T-helper 1 cell treated with Interleukin-12 subunit alpha and Interleukin-12 subunit beta and Interleukin-4 antibody, amounts not matched to agents 30 μg/mL and 1 μg/mL, for 36 hours (primary cell): ENCODE data around the gene SLC16A5.
"Not testable (repeated sequence)": the region's sequence is repeated elsewhere in the genome, so short reads cannot be mapped to it uniquely, and the experiment has no call there.

Experiments used
- H3K27ac Mint-ChIP-seq: one replicate; pipeline ENCODE4 v1.8.0; 2021; ENCODE audit warnings: mild to moderate bottlenecking, mixed read lengths
- H3K27me3 Mint-ChIP-seq: one replicate; pipeline ENCODE4 v1.8.0; 2021; ENCODE audit warnings: low read depth, mixed read lengths
- H3K36me3 Mint-ChIP-seq: one replicate; pipeline ENCODE4 v1.8.0; 2021; ENCODE audit warnings: low read depth, mixed read lengths
- H3K4me1 Mint-ChIP-seq: one replicate; pipeline ENCODE4 v1.8.0; 2021; ENCODE audit warnings: low read depth, mixed read lengths
- H3K4me3 Mint-ChIP-seq: one replicate; pipeline ENCODE4 v1.8.0; 2021; ENCODE audit warnings: mild to moderate bottlenecking, moderate library complexity, mixed read lengths
- H3K9me3 Mint-ChIP-seq: one replicate; pipeline ENCODE4 v1.8.0; 2021; ENCODE audit warnings: mixed read lengths

Gene SLC16A5

DNA sequence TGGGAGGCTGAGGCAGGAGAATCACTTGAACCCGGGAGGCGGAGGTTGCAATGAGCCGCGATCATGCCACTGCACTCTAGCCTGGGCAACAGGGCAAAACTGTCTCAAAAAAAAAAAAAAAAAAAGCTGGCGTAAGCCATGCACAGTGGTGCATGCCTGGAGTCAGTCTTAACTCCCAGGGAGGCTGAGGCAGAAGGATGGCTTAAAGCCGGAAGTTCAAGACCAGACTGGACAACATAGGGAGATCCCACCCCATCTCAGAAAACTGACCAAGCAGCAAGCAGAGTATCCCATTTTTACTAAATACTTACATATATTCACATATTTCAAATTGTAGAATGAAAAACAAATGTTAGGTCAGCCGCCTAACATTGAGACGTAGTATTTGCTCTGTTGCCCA is 39.2 kb downstream of the SLC16A5 start:
- Mint-ChIP-seq H3K4me3 (no peak overlapping the region), H3K27ac (no peak overlapping the region), H3K9me3 (no peaks in the 10 kb centered on the region), H3K36me3 (peaks cover 25% of the 10 kb centered on the region), H3K27me3 (no peaks in the 10 kb centered on the region), H3K4me1 (peaks cover 33% of the 10 kb centered on the region)

DNA sequence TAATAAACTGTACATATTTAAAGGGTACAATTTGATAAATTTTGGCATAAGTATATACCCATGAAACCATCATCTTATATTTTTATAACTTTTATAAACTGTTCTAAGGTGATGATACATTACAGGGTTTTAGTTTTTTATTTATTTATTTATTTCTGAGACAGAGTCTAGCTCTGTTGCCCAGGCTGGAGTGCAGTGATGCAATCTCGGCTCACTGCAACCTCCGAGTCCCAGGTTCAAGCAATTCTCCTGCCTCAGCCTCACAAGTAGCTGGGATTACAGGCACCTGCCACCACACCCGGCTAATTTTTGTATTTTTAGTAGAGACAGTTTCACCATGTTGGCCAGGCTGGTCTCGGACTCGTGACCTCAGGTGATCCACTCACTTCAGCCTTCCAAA is 40.2 kb downstream of the SLC16A5 start:
- not testable (repeated sequence) for H3K27me3 Mint-ChIP-seq, H3K9me3 Mint-ChIP-seq, H3K4me3 Mint-ChIP-seq, H3K27ac Mint-ChIP-seq
- H3K36me3 Mint-ChIP-seq = peaks cover 25% of the 10 kb centered on the region
- peaks cover 38% of the 10 kb centered on the region for H3K4me1 Mint-ChIP-seq

DNA sequence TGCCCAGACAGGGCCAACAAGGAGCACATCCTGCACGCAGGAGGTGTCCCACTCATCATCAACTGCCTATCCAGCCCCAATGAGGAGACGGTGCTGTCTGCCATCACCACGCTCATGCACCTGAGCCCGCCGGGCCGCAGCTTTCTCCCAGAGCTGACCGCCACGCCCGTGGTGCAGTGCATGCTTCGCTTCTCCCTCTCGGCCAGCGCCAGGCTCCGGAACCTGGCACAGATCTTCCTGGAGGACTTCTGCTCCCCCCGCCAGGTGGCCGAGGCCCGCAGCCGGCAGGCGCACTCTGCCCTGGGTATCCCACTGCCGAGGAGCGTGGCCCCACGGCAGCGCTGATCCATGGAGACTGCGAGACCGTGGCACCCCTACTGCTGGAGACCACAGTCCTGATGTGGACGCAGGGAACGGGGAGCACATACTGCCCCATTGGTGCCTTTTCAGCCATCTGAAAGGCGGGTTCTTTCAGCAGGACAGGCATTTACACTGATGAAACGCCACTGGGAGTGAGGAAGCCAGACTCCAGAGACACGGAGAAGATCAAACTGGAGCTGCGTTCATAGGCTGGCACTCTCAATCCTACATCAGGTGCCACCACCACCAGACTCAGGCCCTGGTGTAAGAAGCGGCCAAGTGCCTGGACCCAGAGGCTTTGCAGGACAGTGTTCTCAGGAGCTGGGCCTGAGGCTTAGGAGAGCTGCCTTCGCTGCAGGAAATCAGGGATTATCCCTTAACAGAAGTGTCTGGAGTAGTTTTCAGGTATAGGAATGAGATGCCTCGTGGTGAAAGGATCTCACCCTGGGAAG is 41.1 kb downstream of the SLC16A5 start:
- H3K4me1 Mint-ChIP-seq = peaks cover 37% of the 10 kb centered on the region
- H3K4me3 Mint-ChIP-seq = no peak overlapping the region
- H3K27ac Mint-ChIP-seq = peak overlapping the region; percentile 18
- peaks cover 24% of the 10 kb centered on the region for H3K36me3 Mint-ChIP-seq
- no peaks in the 10 kb centered on the region for H3K27me3 Mint-ChIP-seq
- no peaks in the 10 kb centered on the region for H3K9me3 Mint-ChIP-seq

DNA sequence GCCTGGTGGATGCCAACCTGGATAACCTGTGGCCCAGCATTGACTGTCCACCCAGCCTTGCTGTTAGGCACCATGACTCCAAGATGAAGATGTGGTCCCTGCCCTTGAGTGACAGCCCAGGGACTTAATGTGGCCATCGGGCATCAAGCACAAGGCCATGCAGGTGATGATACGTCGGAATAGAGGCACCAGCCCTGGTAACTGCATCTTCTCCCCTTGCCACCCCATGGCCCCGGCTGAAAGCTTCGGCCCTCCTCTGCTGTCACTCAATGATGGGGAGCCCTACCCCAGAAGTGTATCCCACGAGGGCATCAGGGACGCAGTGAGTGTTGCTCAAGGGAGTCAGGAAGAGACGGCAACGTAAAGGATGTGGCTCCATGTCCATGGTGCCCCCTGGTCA is 41.8 kb downstream of the SLC16A5 start:
- Mint-ChIP-seq H3K4me1 (peaks cover 30% of the 10 kb centered on the region), H3K36me3 (peaks cover 18% of the 10 kb centered on the region), H3K4me3 (peak overlapping the region; percentile 62), H3K27ac (no peak overlapping the region), H3K27me3 (no peaks in the 10 kb centered on the region), H3K9me3 (no peaks in the 10 kb centered on the region)

DNA sequence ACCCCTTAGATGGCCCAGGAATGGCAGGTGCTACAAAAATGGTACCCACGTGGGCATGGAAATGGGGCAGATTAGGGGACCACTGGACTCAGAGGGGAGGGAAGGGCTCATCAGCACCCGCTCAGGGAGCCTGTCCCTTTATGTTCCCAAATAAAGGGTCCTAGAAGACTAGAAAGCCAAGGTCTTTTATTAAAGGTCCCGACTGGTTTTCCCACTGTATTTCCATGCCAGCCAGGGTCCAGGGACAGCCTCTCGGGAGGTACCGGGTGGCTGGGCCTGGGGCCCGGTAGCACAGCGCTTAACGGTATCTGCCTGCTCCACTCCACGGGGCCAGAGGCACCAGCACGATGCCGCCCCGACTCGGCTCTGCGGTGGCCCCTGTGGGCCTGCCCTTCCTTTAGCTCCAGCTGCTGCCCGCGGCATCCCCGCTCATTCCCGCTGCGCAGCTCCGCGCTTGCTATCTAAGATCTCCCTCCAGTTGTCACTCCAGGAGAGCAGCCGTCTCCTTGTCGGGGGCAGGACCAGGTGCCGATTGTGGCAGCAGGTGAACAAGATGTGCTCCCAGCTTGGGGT is 42.4 kb downstream of the SLC16A5 start:
- Mint-ChIP-seq H3K9me3 (no peaks in the 10 kb centered on the region), H3K27me3 (no peaks in the 10 kb centered on the region), H3K4me1 (peaks cover 24% of the 10 kb centered on the region), H3K4me3 (peak overlapping the region; percentile 90), H3K27ac (peak overlapping the region; percentile 84), H3K36me3 (peaks cover 12% of the 10 kb centered on the region)

DNA sequence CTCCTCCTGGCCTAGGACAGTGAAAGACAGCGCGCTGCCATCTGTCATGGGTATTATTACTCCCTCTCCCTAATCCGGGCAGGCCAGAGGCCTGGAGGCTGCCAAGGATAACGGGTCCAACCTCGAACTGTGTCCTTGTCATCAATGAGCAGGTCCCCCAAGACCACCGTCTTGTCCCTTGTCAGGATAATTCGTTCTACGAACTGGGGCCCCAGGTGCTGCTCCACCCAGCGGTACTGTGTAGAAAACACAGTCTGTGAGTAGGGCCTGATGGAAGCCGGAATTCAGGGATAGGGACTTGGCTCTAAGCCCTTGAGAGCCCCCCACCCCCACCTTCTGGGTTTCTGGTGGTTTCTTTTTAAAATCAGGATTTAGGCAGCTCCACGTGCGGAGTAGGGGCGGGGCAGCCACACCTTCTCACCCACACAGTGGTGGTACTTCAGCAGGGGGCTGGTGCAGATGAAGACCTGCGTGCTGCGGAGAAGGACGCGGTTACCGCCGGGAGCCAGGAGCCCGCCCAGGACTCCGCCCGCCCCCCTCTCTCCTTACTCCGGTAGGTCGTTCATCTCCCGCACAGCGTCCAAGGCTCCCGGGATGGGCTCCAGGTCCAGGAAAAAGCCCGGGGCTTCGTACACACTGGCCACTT is 43.0 kb downstream of the SLC16A5 start:
- peaks cover 21% of the 10 kb centered on the region for H3K4me1 Mint-ChIP-seq
- H3K36me3 Mint-ChIP-seq = peaks cover 12% of the 10 kb centered on the region
- H3K4me3 Mint-ChIP-seq = peak overlapping the region; percentile 90
- H3K27me3 Mint-ChIP-seq = no peaks in the 10 kb centered on the region
- H3K27ac Mint-ChIP-seq = peak overlapping the region; percentile 84
- no peaks in the 10 kb centered on the region for H3K9me3 Mint-ChIP-seq

DNA sequence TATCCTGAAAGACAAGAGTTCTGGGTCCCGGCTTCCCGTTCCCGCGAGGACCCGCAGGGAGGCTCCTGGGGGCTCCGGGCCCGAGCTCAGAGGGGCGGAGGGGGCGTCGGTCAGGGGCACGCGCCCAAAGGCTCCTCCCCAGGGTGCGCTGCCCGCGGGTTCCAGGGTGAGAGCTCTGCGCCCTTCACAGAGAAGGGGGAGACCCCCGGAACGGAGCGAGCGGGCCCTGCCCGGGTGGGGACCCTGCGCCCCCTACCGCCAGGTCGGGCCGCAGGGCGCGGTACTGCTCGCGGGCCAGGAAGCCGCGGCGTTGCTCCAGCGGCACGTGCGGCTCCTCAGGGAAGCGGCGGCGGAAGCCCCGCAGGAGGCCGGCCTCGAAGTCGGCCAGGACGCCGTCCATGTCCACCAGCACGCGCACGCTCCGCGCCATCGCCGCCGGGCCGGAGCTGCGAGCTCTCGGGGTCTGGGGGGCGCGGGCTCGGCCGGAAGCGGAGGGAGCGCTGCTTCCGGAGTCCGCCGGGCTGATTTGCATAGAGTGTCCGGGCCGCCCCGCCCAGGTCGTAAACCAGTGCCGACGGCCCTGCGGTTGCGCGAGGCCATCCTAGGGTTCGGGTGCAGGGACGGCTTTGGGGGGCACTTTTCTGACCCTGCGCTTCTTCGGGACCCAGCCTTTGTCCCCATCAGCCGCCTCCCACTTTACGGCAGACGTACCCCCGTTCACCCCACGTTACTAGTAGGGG is 43.7 kb downstream of the SLC16A5 start, which contains the start of gene NT5C:
Gene NT5C, minus strand, starts transcription at position 465 of the 740 bp plus-strand sequence. Its CDS starts 35 bp downstream, at position 430.
- no peaks in the 10 kb centered on the region for H3K27me3 Mint-ChIP-seq
- H3K4me3 Mint-ChIP-seq = peak within 1 kb of the TSS; percentile 90
- H3K9me3 Mint-ChIP-seq = no peaks in the 10 kb centered on the region
- H3K4me1 Mint-ChIP-seq = peaks cover 14% of the 10 kb centered on the region
- H3K27ac Mint-ChIP-seq = peak within 1 kb of the TSS; percentile 84
- H3K36me3 Mint-ChIP-seq = peaks cover 15% of the 10 kb centered on the region

DNA sequence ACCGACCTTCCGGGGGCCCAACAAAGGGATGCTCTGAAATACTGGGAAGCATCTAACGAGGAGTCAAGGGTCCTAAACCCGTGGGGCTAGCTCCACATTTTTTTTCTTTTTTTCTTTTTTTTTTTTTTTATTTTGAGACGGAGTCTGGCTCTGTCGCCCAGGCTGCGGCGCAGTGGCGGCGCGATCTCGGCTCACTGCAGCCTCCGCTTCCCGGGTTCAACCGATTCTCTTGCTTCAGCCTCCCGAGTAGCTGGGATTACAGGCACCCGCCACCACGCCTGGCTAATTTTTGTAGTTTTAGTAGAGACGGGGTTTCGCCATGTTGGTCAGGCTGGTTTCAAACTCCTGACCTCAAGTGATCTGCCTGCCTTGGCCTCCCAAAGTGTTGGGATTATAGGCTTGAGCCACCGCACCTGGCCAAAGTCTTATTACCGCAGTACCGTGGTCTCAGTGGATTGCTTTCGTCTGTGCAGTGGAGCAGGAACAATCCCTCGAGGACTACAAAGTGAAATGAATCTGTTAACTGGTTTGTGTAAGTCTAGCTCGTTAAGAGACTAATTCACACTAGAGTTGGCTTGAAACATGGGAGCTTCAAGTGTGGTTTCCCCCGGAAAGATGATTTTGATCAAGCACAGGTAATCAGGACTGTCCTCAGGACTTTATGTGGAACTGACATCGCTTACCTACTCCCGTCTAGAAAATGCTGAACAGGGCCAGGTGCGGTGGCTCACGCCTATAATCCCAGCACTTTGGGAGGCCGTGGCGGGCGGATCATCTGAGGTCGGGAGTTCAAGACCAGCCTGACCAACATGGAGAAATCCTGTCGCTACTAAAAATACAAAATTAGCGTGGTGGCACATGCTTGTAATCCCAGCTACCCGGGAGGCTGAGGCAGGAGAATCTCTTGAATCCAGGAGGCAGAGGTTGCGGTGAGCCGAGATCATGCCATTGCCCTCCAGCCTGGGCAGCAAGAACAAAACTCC is 44.6 kb downstream of the SLC16A5 start:
- not testable (repeated sequence) for H3K27me3 Mint-ChIP-seq, H3K9me3 Mint-ChIP-seq
- Mint-ChIP-seq H3K4me1 (peaks cover 14% of the 10 kb centered on the region), H3K36me3 (peaks cover 15% of the 10 kb centered on the region), H3K4me3 (peak overlapping the region; percentile 85), H3K27ac (peak overlapping the region; percentile 83)

DNA sequence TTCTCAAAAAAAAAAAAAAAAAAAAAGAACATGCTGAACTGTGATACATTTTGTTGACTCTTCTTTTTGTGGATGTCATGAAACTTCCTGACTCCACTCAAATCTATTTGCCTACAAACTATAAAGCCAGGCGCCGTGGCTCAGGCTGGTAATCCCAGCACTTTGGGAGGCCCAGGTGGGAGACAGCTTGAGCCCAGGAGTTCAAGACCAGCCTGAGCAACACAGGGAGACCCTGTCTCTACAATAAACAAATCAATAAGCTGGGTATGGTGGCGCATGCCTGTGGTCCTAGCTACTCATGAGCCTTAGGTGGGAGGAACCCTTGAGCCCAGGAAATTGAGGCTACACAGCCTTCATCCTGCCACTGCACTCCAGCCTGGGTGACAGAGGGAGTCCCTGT is 45.2 kb downstream of the SLC16A5 start:
- Mint-ChIP-seq H3K4me3 (peak overlapping the region; percentile 17), H3K4me1 (peaks cover 14% of the 10 kb centered on the region), H3K36me3 (peaks cover 15% of the 10 kb centered on the region), H3K27me3 (no peaks in the 10 kb centered on the region), H3K9me3 (no peaks in the 10 kb centered on the region), H3K27ac (peak overlapping the region; percentile 20)

DNA sequence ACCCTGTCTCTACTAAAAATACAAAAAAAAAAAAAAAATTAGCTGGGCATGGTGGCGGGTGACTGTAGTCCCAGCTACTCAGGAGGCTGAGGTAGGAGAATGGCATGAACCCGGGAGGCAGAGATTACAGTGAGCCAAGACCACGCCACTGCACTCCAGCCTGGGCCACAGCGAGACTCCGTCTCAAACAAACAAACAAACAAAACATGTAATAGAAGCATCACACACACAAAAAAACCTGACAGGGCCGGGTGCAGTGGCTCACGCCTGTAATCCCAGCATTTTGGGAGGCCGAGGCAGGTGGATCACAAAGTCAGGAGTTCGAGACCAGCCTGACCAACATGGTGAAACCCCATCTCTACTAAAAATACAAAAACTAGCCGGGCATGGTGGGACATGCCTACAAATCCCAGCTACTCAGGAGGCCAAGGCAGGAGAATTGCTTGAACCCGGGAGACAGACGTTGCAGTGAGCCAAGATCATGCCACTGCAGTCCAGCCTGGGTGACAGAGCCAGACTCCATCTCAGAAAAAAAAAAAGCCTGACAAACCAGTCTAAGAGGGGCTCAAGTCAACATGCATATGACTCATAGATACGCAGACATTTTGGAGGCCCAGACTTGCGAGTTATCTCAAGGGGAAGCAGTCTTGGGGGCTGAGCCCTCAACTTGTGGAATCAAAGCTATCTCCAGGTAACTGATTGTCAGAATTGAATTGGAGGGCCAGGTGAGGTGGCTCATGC is 46.0 kb downstream of the SLC16A5 start:
- not testable (repeated sequence) for H3K27ac Mint-ChIP-seq, H3K27me3 Mint-ChIP-seq, H3K4me3 Mint-ChIP-seq, H3K9me3 Mint-ChIP-seq
- H3K4me1 Mint-ChIP-seq = peaks cover 14% of the 10 kb centered on the region
- H3K36me3 Mint-ChIP-seq = peaks cover 14% of the 10 kb centered on the region

DNA sequence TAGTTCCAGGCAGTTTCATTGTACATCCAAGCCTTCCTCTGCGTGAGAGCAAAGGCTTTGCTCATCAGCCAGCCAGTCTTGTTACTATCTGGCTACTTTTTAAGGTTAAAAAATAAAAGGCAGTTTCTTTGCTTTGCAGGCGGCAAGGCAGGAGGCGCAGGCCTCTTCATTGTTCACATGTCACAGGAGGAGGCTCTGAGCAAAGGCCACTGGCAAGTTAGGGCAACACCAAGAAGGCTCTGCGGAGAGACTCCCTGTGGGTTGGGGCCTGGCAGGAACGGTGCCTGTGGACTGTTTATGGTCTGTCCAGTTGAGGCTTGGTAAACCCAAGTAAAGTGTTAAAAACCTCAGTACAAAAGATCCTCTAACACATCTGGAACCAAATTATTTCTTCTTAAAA is 47.7 kb downstream of the SLC16A5 start:
- Mint-ChIP-seq H3K36me3 (peaks cover 13% of the 10 kb centered on the region), H3K9me3 (no peaks in the 10 kb centered on the region), H3K4me3 (no peak overlapping the region), H3K4me1 (peaks cover 14% of the 10 kb centered on the region), H3K27ac (peak overlapping the region; percentile 41), H3K27me3 (no peaks in the 10 kb centered on the region)

DNA sequence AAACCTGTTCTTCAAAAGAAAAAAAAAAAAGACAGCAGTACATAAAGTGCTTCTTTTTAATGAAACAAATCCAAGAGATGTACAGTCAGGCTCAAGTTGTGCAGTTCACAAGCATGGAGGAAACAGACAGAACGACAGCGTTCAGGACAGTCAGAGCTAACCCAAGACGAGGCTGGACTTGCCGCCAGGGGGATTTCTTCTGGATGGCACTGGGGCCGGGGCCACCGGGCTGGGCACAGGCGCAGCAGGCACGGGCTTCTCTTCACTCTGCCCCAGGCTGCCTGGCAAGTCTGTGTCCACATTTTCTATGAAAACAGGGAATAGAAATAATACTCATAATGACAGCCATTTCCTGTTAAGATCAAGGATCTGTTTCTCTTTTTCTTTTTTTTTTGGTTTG is 48.2 kb downstream of the SLC16A5 start:
- Mint-ChIP-seq H3K36me3 (peaks cover 14% of the 10 kb centered on the region), H3K27me3 (no peaks in the 10 kb centered on the region), H3K4me3 (no peak overlapping the region), H3K27ac (peak overlapping the region; percentile 41), H3K9me3 (no peaks in the 10 kb centered on the region), H3K4me1 (peaks cover 16% of the 10 kb centered on the region)

DNA sequence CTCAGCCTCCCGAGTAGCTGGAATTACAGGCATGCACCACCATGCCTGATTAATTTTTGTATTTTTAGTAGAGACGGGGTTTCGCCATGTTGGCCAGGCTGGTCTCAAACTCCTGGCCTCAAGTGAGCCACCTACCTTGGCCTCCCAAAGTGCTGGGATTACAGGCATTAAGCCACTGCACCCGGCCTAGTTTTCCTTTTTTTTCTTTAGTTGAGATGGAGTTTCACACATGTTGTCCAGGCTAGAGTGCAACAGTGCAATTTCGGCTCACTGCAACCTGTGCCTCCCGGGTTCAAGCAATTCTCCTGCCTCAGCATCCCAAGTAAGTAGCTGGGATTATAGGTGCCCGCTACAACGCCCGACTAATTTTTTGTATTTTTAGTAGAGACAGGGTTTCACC is 50.0 kb downstream of the SLC16A5 start:
- Mint-ChIP-seq H3K4me1 (peaks cover 15% of the 10 kb centered on the region), H3K36me3 (peaks cover 22% of the 10 kb centered on the region)
- H3K4me3 Mint-ChIP-seq, H3K27me3 Mint-ChIP-seq, H3K9me3 Mint-ChIP-seq, H3K27ac Mint-ChIP-seq: not testable (repeated sequence)
